PC-3 (cell line): Measurements from ENCODE around the gene SMG9. TPM values are rescaled to one million over a fixed set of nuclear protein-coding genes. Genes with fewer than 3 reads are reported as not detected.

Experiments used
- ATAC-seq: fragments of 200-7000 bp; cut with Tn5 transposase; 2 replicates; pipeline ENCODE4 v1.9.1; 2020; ENCODE audit warnings: mild to moderate bottlenecking, moderate library complexity
- BruUV-seq: library from RNA; stranded (reverse); fragments of 400-500 nt; replicated peaks from 2 replicates; lab custom pipeline; 2021; lab: Mats Ljungman, UMichigan
- CTCF ChIA-PET: fragments of 300-600 bp; sonication (Branson Sonifier 250); formaldehyde crosslinking; loops from one replicate; lab custom pipeline; 2022; ENCODE audit warnings: antibody characterized with exemption; lab: Charles Lee
- POLR2A ChIA-PET: fragments of 300-600 bp; sonication (Branson Sonifier 250); formaldehyde crosslinking; loops from one replicate; lab custom pipeline; 2022; ENCODE audit warnings: antibody characterized with exemption; ENCODE audit not compliant: unreplicated experiment; lab: Charles Lee
- DNase-seq: peaks from one replicate; pipeline ENCODE4 v3.0.0-alpha.2; 2015
- H2AFZ ChIP-seq: fragments of 300-600 bp; sonication (generic); 2 replicates; pipeline ENCODE4 v1.6.0; 2016; ENCODE audit warnings: antibody characterized with exemption, low read length
- H3F3A ChIP-seq: fragments of 300-600 bp; sonication (generic); one replicate; pipeline ENCODE4 v1.6.0; 2017; ENCODE audit warnings: antibody characterized with exemption, low read length, control low read depth, mild to moderate bottlenecking; ENCODE audit not compliant: unreplicated experiment
- H3K27ac ChIP-seq: fragments of 300-600 bp; sonication (generic); 2 replicates; pipeline ENCODE4 v1.5.1; 2016; ENCODE audit warnings: mild to moderate bottlenecking, low read length
- H3K27me3 ChIP-seq: fragments of 300-600 bp; sonication (generic); 2 replicates; pipeline ENCODE4 v1.6.1; 2016; ENCODE audit warnings: low read length, mixed read lengths
- H3K36me3 ChIP-seq: fragments of 300-600 bp; sonication (generic); 2 replicates; pipeline ENCODE4 v1.6.1; 2016; ENCODE audit warnings: low read depth, mixed run types, low read length, mixed read lengths
- H3K4me1 ChIP-seq: fragments of 300-600 bp; sonication (generic); 2 replicates; pipeline ENCODE4 v1.5.1; 2016; ENCODE audit warnings: low read length; ENCODE audit not compliant: insufficient read depth
- H3K4me2 ChIP-seq: fragments of 300-600 bp; sonication (generic); 2 replicates; pipeline ENCODE4 v1.6.0; 2016; ENCODE audit warnings: low read length
- H3K4me3 ChIP-seq: fragments of 300-600 bp; sonication (generic); 2 replicates; pipeline ENCODE4 v1.5.1; 2016; ENCODE audit warnings: mild to moderate bottlenecking, low read length, mixed read lengths
- H3K79me2 ChIP-seq: fragments of 300-600 bp; sonication (generic); 2 replicates; pipeline ENCODE4 v1.6.1; 2017; ENCODE audit warnings: low read length, mixed read lengths
- H3K9ac ChIP-seq: fragments of 300-600 bp; sonication (generic); 2 replicates; pipeline ENCODE4 v1.6.0; 2016; ENCODE audit warnings: mild to moderate bottlenecking, low read length
- H3K9me2 ChIP-seq: fragments of 300-600 bp; sonication (generic); replicated peaks from 2 replicates; pipeline ENCODE4 v1.6.1; 2016; ENCODE audit warnings: mixed run types, low read length, mixed read lengths
- H3K9me3 ChIP-seq: fragments of 300-600 bp; sonication (generic); 2 replicates; pipeline ENCODE4 v1.6.1; 2016; ENCODE audit warnings: low read length, mixed read lengths
- H4K20me1 ChIP-seq: fragments of 300-600 bp; sonication (generic); 2 replicates; pipeline ENCODE4 v1.6.1; 2016; ENCODE audit warnings: low read length, mixed read lengths
- EZH2 ChIP-seq: fragments of 300-600 bp; sonication (generic); IDR thresholded peaks from one replicate; pipeline ENCODE4 v1.6.1; 2017; ENCODE audit warnings: antibody characterized with exemption, mild to moderate bottlenecking, low read length; ENCODE audit not compliant: unreplicated experiment
- EZH2phosphoT487 ChIP-seq: fragments of 300-600 bp; sonication (generic); IDR thresholded peaks from 2 replicates; pipeline ENCODE4 v1.6.1; 2018; ENCODE audit warnings: mild to moderate bottlenecking, antibody characterized with exemption, low read length, borderline replicate concordance
- intact Hi-C: fragments of 100-400 bp; cut with micrococcal nuclease; formaldehyde crosslinking; loops from 2 replicates; pipeline ENCODE4 v1.9.0; 2023
- total RNA-seq: library from RNA; depleted of rRNA; stranded (reverse); fragments of >200 nt; gene quantifications from 2 replicates; pipeline ENCODE4 v1.2.3, GENCODE V29; 2014; rRNA removed
- TF ChIP-seq, protein P1 (sequence below): fragments of 300-600 bp; sonication (generic); conservative IDR thresholded peaks from 2 replicates; pipeline ENCODE4 v1.5.1; 2017; ENCODE audit warnings: antibody characterized with exemption, low read depth, mild to moderate bottlenecking, low read length

Gene SMG9
- total RNA-seq, 1 experiment from 2014 or later, result 48.8 TPM

GRCh38 chr19:43678512-43679261 lies 76.1 kb downstream of the SMG9 start:
- Histone ChIP-seq H3K9me2 (no peaks in the 10 kb centered on the region), H3F3A (no peaks in the 10 kb centered on the region), H3K4me3 (no peak overlapping the region), H3K9ac (no peak overlapping the region), H3K9me3 (no peaks in the 10 kb centered on the region), H4K20me1 (no peaks in the 10 kb centered on the region), H3K79me2 (no peaks in the 10 kb centered on the region), H3K27me3 (no peaks in the 10 kb centered on the region), H3K4me1 (peaks cover 21% of the 10 kb centered on the region), H3K27ac (no peak overlapping the region), H2AFZ (no peak overlapping the region), H3K4me2 (no peak overlapping the region), H3K36me3 (no peaks in the 10 kb centered on the region)
- intact Hi-C loops, result no loop called here
- ChIA-PET CTCF (no interaction called here), POLR2A (interaction anchor here (0.6 kb wide), 1 partner anchor 28 kb away, joined by 6 read pairs; no protein-coding TSS in a partner anchor)
- TF ChIP-seq EZH2phosphoT487, result no peak
- TF ChIP-seq, protein P1, sequence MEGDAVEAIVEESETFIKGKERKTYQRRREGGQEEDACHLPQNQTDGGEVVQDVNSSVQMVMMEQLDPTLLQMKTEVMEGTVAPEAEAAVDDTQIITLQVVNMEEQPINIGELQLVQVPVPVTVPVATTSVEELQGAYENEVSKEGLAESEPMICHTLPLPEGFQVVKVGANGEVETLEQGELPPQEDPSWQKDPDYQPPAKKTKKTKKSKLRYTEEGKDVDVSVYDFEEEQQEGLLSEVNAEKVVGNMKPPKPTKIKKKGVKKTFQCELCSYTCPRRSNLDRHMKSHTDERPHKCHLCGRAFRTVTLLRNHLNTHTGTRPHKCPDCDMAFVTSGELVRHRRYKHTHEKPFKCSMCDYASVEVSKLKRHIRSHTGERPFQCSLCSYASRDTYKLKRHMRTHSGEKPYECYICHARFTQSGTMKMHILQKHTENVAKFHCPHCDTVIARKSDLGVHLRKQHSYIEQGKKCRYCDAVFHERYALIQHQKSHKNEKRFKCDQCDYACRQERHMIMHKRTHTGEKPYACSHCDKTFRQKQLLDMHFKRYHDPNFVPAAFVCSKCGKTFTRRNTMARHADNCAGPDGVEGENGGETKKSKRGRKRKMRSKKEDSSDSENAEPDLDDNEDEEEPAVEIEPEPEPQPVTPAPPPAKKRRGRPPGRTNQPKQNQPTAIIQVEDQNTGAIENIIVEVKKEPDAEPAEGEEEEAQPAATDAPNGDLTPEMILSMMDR, result no peak
- no peak for TF ChIP-seq EZH2
- no peak for ATAC-seq
- no TSS peak for BruUV-seq
- no peak for DNase-seq

Other genes starting within 250 kb of the SMG9 start
- gene ETHE1, start 227.8 kb downstream of the SMG9 start, total RNA-seq, result 34.2 and 44.9 TPM in 2 replicates
- gene ZNF575, start 221.8 kb downstream of the SMG9 start, total RNA-seq, result 0.98 TPM in 1 of 2 replicates, not detected in the other
- 23.4 and 43.1 TPM in 2 replicates for gene XRCC1, start 179.4 kb downstream of the SMG9 start, total RNA-seq
- 0.18 TPM in 1 of 2 replicates, not detected in the other for gene PINLYP, start 179.2 kb downstream of the SMG9 start, total RNA-seq
- 12.5 and 12.9 TPM in 2 replicates for gene IRGQ, start 158.8 kb downstream of the SMG9 start, total RNA-seq
- 10.9 and 14.7 TPM in 2 replicates for gene ZNF576, start 158.4 kb downstream of the SMG9 start, total RNA-seq
- gene SRRM5, start 142.9 kb downstream of the SMG9 start, total RNA-seq, result 0.11 and 0.12 TPM in 2 replicates
- gene ZNF428, start 135.3 kb downstream of the SMG9 start, total RNA-seq, result 46.8 and 54.0 TPM in 2 replicates
- 13.7 and 15.0 TPM in 2 replicates for gene CADM4, start 115.1 kb downstream of the SMG9 start, total RNA-seq
- gene PLAUR, start 84.8 kb downstream of the SMG9 start, total RNA-seq, result 208 and 241 TPM in 2 replicates
- not detected in 2 replicates for gene IRGC, start 38.9 kb downstream of the SMG9 start, total RNA-seq
- 45.7 and 57.7 TPM in 2 replicates for gene KCNN4, start 26.0 kb upstream of the SMG9 start, total RNA-seq
- 0.35 and 6.8 TPM in 2 replicates for gene LYPD5, start 47.5 kb upstream of the SMG9 start, total RNA-seq
- 3.0 and 4.0 TPM in 2 replicates for gene ZNF283, start 72.4 kb upstream of the SMG9 start, total RNA-seq
- gene ZNF404, start 129.0 kb upstream of the SMG9 start, total RNA-seq, result 0.46 TPM in 1 of 2 replicates, not detected in the other
- gene ZNF45, start 180.3 kb upstream of the SMG9 start, total RNA-seq, result 5.8 and 7.8 TPM in 2 replicates
- gene ZNF221, start 196.3 kb upstream of the SMG9 start, total RNA-seq, result 0.55 and 2.1 TPM in 2 replicates
- gene ZNF155, start 229.2 kb upstream of the SMG9 start, total RNA-seq, result 3.1 and 4.4 TPM in 2 replicates
- 0.52 and 1.0 TPM in 2 replicates for gene ZNF230, start 248.0 kb upstream of the SMG9 start, total RNA-seq